Neuron (in vitro differentiated cells): Measurements from ENCODE around the gene SLC9A9.

ENCODE experiments used
- H2AFZ ChIP-seq: one replicate; pipeline ENCODE4 v1.6.1; 2013; ENCODE audit warnings: low read depth, mild to moderate bottlenecking, inconsistent platforms, low read length, moderate library complexity
- H3K27me3 ChIP-seq: one replicate; pipeline ENCODE4 v1.6.1; 2013; ENCODE audit warnings: low read length; ENCODE audit not compliant: insufficient read depth
- H3K36me3 ChIP-seq: one replicate; pipeline ENCODE4 v1.6.1; 2013; ENCODE audit warnings: low read length; ENCODE audit not compliant: insufficient read depth
- H3K4me1 ChIP-seq: one replicate; pipeline ENCODE4 v1.6.1; 2013; ENCODE audit warnings: low read length; ENCODE audit not compliant: insufficient read depth
- H3K4me3 ChIP-seq: 2 replicates; pipeline ENCODE4 v1.5.1; 2013; ENCODE audit warnings: mild to moderate bottlenecking, low read length, moderate library complexity
- H3K9me3 ChIP-seq: one replicate; pipeline ENCODE4 v1.6.1; 2013; ENCODE audit warnings: low read length

Gene SLC9A9

DNA sequence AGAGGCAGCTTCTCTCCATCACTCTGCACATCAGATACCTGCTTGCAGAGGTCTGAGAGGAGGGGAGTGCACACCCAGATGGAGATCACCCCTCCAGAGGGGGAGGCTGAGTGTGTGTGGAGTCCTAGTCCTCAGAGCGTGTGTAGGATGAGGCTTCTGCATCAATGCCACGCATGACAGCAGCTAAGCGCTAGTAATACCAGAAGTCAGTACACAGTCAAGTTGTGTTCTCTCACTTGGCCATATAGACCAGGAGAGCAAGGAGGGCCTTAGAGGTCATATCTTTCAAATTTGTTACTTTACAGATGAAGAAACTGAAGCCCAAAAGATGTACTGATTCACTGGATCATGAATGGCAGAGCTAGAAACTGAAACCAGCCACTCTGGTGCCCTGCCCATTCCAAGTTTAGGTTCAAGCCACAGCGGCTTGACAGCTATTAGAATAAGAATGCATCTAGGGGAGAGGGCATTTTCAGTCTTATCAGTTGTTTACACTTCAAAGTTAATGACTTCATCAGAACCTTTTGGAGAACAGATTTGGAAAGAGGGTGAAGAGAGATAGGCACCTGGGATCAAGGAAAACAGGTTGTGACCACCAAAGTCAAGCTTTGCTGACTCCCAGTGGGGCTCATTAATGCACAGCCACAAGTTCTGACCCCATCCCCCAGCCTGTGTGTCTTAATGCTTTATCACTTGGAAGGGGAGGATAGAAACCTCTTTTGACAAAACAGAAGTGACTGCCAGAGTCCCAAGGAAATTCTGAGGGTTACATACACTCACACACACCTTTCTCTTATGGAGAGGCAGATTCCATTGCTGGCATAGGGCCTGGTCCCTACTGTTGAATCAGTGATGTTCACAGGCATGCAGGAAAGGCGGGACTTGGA lies 418.4 kb downstream of the SLC9A9 start:
- Histone ChIP-seq H2AFZ (no peak overlapping the region), H3K36me3 (no peaks in the 10 kb centered on the region), H3K9me3 (no peaks in the 10 kb centered on the region), H3K4me3 (no peak overlapping the region), H3K4me1 (peaks cover 7% of the 10 kb centered on the region), H3K27me3 (no peaks in the 10 kb centered on the region)

DNA sequence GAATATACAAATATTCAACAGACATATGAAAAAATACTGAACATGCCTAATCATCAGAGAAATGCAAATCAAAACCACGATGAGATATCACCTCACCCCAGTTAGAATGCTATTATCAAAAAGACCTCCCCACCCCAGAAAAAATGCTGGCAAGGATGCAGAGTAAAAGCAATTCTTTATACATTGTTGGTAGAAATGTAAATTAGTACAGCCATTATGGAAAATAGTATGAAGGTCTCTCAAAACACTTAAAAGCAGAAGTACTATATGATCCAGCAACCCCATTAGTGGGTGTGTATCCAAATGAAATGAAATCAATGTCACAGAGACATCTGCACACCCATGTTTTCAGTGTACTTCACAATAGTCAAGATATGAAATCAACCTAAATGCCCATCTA lies 420.0 kb downstream of the SLC9A9 start:
- H3K4me1 ChIP-seq: peaks cover 7% of the 10 kb centered on the region
- H3K9me3 ChIP-seq: no peaks in the 10 kb centered on the region
- H3K36me3 ChIP-seq: no peaks in the 10 kb centered on the region
- no peak overlapping the region for H3K4me3 ChIP-seq
- no peaks in the 10 kb centered on the region for H3K27me3 ChIP-seq
- no peak overlapping the region for H2AFZ ChIP-seq

DNA sequence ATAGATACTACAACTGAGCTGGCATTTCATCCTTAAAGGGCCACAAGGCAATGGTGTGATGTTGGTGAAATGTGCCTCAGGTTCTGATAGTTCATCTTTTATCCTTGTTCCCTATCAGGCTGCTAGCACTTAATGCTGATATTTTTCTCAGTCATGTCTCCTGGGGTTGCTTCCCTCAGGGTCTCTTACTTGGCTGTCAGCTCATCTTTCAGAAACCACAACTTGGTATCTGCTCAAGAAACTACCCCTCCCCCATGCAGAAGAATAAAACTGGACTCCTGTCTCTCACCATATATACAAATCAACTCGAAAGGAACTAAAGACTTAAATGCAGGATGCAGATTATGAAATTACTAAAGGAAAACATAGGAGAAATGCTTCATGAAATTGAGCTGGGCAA lies 420.6 kb downstream of the SLC9A9 start:
- no peaks in the 10 kb centered on the region for H3K9me3 ChIP-seq
- H3K4me1 ChIP-seq: peaks cover 7% of the 10 kb centered on the region
- no peaks in the 10 kb centered on the region for H3K36me3 ChIP-seq
- H2AFZ ChIP-seq: no peak overlapping the region
- H3K27me3 ChIP-seq: no peaks in the 10 kb centered on the region
- H3K4me3 ChIP-seq: no peak overlapping the region

- peaks cover 7% of the 10 kb centered on the region for H3K4me1 ChIP-seq
- H3K4me3 ChIP-seq: no peak overlapping the region
- H3K27me3 ChIP-seq: no peaks in the 10 kb centered on the region
- no peak overlapping the region for H2AFZ ChIP-seq
- H3K9me3 ChIP-seq: no peaks in the 10 kb centered on the region
- no peaks in the 10 kb centered on the region for H3K36me3 ChIP-seq
Observed at GRCh38 chr3:143424874-143425273, 423.4 kb downstream of the SLC9A9 start.

GRCh38 chr3:143421556-143421955 lies 426.7 kb downstream of the SLC9A9 start:
- Histone ChIP-seq H3K4me3 (no peak overlapping the region), H3K36me3 (no peaks in the 10 kb centered on the region), H3K9me3 (no peaks in the 10 kb centered on the region), H3K27me3 (no peaks in the 10 kb centered on the region), H2AFZ (no peak overlapping the region), H3K4me1 (peaks cover 7% of the 10 kb centered on the region)

- Histone ChIP-seq H3K36me3 (no peaks in the 10 kb centered on the region), H3K27me3 (no peaks in the 10 kb centered on the region), H3K9me3 (no peaks in the 10 kb centered on the region), H3K4me1 (no peaks in the 10 kb centered on the region), H3K4me3 (no peak overlapping the region), H2AFZ (no peak overlapping the region)
Observed at GRCh38 chr3:143419611-143420010, 428.7 kb downstream of the SLC9A9 start.

GRCh38 chr3:143418391-143418790 lies 429.9 kb downstream of the SLC9A9 start:
- Histone ChIP-seq H3K27me3 (no peaks in the 10 kb centered on the region), H3K4me1 (no peaks in the 10 kb centered on the region), H2AFZ (no peak overlapping the region), H3K4me3 (no peak overlapping the region), H3K36me3 (no peaks in the 10 kb centered on the region), H3K9me3 (no peaks in the 10 kb centered on the region)

- no peak overlapping the region for H2AFZ ChIP-seq
- H3K9me3 ChIP-seq: no peaks in the 10 kb centered on the region
- H3K36me3 ChIP-seq: no peaks in the 10 kb centered on the region
- H3K4me1 ChIP-seq: no peaks in the 10 kb centered on the region
- no peak overlapping the region for H3K4me3 ChIP-seq
- H3K27me3 ChIP-seq: no peaks in the 10 kb centered on the region
Observed at GRCh38 chr3:143416229-143416628, 432.0 kb downstream of the SLC9A9 start.

- Histone ChIP-seq H3K4me1 (no peaks in the 10 kb centered on the region), H2AFZ (no peak overlapping the region), H3K9me3 (no peaks in the 10 kb centered on the region), H3K27me3 (no peaks in the 10 kb centered on the region), H3K4me3 (no peak overlapping the region), H3K36me3 (no peaks in the 10 kb centered on the region)
Observed at GRCh38 chr3:143414571-143415253, 433.6 kb downstream of the SLC9A9 start.

- H3K36me3 ChIP-seq: no peaks in the 10 kb centered on the region
- no peaks in the 10 kb centered on the region for H3K9me3 ChIP-seq
- no peak overlapping the region for H3K4me3 ChIP-seq
- no peaks in the 10 kb centered on the region for H3K4me1 ChIP-seq
- no peak overlapping the region for H2AFZ ChIP-seq
- H3K27me3 ChIP-seq: no peaks in the 10 kb centered on the region
Observed at GRCh38 chr3:143413372-143413771, 434.9 kb downstream of the SLC9A9 start.

GRCh38 chr3:143412084-143412483 lies 436.2 kb downstream of the SLC9A9 start:
- Histone ChIP-seq H3K4me1 (no peaks in the 10 kb centered on the region), H3K9me3 (no peaks in the 10 kb centered on the region), H3K36me3 (no peaks in the 10 kb centered on the region), H3K27me3 (no peaks in the 10 kb centered on the region), H2AFZ (no peak overlapping the region), H3K4me3 (no peak overlapping the region)

DNA sequence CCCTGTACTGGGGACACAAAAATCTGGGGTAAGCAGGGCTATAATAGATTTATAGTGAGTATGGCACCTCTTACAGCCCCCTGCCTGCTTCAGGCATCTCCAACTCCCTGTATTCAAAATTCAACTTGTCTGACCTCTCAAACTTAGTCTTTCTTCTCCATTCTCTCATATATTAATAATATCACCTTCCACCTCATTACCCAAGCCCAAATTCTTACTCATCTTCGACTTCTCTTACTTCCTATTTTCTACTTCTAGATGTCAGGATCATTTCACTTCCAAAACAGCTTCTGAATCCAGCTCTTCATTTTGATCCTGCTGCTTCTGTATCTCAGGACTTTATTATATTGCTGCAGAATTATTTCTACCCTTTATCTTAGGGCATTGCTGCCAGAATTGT lies 438.0 kb downstream of the SLC9A9 start:
- Histone ChIP-seq H3K4me1 (no peaks in the 10 kb centered on the region), H3K36me3 (no peaks in the 10 kb centered on the region), H2AFZ (no peak overlapping the region)

DNA sequence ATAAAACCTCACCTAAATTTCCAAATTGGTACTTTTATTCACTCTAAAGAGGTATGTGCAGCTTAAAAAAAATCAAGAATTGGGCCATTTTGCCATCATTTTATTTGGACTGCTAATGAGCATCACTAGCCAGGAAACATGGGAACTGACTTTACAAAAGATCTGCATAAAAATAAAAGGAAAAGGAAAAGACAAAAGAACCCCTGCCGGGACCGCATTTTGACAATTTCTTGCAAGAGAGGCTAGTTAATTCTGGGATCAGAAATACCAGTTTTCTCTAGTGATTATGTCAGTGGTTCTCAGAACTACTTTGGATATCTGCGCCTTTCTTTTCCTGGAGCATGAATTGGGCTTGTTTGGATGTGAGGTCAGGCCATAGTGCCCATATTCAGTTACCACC lies 439.5 kb downstream of the SLC9A9 start:
- no peaks in the 10 kb centered on the region for H3K9me3 ChIP-seq

More for the DNA sequence above, 438.0 kb downstream of the SLC9A9 start:
- no peaks in the 10 kb centered on the region for H3K9me3 ChIP-seq
- no peak overlapping the region for H3K4me3 ChIP-seq
- H3K27me3 ChIP-seq: no peaks in the 10 kb centered on the region

More for the DNA sequence above, 439.5 kb downstream of the SLC9A9 start:
- H3K27me3 ChIP-seq: no peaks in the 10 kb centered on the region
- H2AFZ ChIP-seq: no peak overlapping the region
- H3K36me3 ChIP-seq: no peaks in the 10 kb centered on the region
- H3K4me1 ChIP-seq: peaks cover 3% of the 10 kb centered on the region
- H3K4me3 ChIP-seq: no peak overlapping the region
